Measurements from ENCODE around the gene ACACA. TPM values are rescaled to one million over a fixed set of nuclear protein-coding genes. Genes with fewer than 3 reads are reported as not detected.

ACACA gene
- total RNA-seq, 1 donor from 2014 or later: 85.3 TPM

- DNase-seq (ENCODE audit: low spot score) (no peak), ATAC-seq (no peak)
- intact Hi-C loops (cut with DNase I): no loop called here
Measured at GRCh38 chr17:37305406-37305905, 101.2 kb downstream of the ACACA start.

- no peak for DNase-seq (ENCODE audit: low spot score)
- intact Hi-C loops (cut with DNase I): no loop called here
- ATAC-seq: peak; percentile 82
Measured at GRCh38 chr17:37301288-37301687, 105.3 kb downstream of the ACACA start.

DNA sequence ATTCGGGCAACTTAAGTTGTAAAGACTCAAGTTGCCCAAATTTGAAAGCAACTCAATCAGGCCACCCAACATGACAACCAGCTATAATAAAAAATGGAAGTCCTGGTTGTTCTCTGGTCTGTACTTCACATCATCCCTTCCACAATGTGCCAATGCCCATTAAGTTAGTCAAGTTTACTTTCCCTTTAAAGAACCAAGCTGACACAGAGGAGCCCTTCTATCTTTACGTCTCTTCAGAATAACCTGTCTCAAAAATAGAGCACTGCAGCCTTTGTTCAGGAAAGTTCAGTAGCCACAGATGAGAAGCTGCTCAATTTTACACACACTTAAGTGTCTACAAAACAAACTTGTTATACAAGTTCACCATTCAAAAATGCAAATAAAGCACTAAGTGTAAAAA is 106.0 kb downstream of the ACACA start:
- DNase-seq (ENCODE audit: low spot score) (no peak), ATAC-seq (peak; percentile 31)
- intact Hi-C loops (cut with DNase I): no loop called here

DNA sequence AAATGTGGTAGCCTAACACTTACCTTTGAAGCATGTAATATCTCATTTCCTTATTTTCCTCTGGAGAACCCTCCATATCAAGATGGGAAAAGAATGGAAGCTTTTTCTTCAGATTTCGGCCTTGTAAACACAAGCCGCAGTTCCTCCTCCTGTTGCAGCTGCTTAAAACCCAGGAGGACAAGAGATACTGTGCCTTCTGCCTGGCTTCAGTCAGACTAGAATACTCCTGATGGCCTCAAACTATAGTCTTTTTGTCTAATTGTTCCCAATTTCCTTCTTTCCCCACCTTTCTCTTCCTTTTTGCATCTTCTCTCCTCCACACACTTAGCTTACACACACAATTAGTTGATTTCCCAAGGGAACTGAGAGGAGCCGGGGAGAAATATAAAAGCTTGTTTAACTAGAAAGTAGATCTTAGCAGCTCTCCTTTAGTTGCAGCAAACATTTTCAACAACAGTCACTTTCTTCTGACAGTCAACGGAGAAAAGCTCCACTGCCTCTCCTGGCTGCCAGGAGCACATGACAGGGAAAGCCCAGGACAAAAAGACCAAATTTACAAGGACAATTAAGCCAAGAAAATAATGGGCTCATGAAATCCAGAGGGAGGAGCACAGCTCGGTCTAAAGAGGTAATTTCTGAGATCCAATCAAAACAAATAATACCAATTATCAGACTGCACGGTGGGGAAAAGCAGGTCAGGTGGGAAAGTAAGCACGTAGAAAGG is 107.2 kb downstream of the ACACA start:
- no peak for DNase-seq (ENCODE audit: low spot score)
- intact Hi-C loops (cut with DNase I): no loop called here
- peak; percentile 67 for ATAC-seq

DNA sequence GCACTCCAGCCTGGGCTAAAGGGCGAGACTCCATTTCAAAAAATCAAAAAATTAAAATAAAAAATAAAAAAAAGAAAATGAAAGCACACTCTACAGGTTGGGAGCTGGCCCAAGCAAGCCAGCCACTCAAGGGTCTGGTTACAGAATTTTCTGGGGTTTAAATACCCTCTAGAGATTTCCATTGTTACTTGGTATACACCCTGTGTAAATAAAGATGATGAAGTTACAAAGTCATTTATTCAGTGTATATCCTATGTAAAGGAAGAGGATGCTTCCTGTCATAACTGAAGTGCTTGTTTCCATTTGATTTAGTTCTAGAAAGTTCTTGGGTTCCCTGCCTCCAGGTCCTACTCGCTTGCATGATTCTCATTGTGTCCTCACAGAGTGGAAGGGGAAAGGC is 110.7 kb downstream of the ACACA start:
- ATAC-seq (no peak), DNase-seq (ENCODE audit: low spot score) (no peak)
- intact Hi-C loops (cut with DNase I): no loop called here

- no peak for DNase-seq (ENCODE audit: low spot score)
- intact Hi-C loops (cut with DNase I): no loop called here
- ATAC-seq: no peak
Measured at GRCh38 chr17:37294888-37295287, 111.7 kb downstream of the ACACA start.

- intact Hi-C loops (cut with DNase I): no loop called here
- DNase-seq (ENCODE audit: low spot score) (no peak), ATAC-seq (no peak)
Measured at GRCh38 chr17:37293770-37294169, 112.9 kb downstream of the ACACA start.

DNA sequence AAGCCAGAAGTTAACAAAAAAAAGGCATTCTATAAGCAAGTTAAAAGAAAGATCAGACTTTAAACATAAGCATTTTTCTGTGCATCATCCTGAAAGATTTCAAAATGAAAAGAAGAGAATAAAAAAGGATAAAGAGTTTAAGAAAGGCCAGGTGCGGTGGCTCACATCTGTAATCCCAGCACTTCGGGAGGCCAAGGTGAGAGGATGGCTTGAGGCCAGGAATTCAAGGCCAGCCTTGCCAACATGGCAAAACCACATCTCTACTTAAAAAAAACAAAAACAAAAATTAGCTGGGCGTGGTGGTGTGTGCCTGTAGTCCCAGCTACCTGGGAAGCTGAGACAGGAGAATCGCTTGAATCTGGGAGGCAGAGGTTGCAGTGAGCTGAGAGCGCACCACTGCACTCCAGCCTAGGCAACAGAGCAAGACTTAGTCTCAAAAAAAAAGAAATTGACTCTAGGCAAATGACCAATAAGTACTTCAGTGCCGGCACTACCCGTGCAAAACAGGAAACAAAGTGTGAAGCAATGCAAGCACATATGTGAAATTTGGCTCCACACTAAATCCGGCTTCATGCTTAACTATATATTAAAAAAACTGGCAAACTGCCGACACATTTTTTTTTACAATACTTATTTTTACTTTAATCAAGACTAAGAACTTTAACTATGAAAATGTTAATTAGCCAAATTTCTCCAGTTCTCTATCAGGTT is 114.1 kb downstream of the ACACA start:
- ATAC-seq (no peak), DNase-seq (ENCODE audit: low spot score) (no peak)
- intact Hi-C loops (cut with DNase I): no loop called here

GRCh38 chr17:37291351-37291750 is 115.3 kb downstream of the ACACA start:
- ATAC-seq (no peak), DNase-seq (ENCODE audit: low spot score) (no peak)
- intact Hi-C loops (cut with DNase I): no loop called here

- ATAC-seq (no peak), DNase-seq (ENCODE audit: low spot score) (no peak)
- intact Hi-C loops (cut with DNase I): no loop called here
Measured at GRCh38 chr17:37286430-37286829, 120.2 kb downstream of the ACACA start.

DNA sequence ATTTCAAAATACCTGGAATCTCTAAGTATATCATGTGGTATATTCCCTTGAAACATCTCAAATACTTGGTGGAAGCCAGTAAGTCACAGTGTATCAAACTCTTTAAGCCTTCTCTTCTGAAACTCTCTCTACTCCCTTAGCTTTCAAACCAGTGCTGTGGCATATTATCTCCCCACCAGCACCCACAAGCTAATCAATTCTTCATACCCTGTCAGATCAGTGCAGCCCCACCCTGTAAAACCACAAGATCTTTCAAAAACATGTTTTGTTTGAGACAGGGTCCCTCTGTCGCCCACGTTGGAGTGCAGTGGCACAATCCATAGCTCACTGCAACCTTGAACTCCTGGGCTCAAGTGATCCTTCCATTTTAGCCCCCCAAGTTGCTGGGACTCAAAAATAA is 122.4 kb downstream of the ACACA start:
- ATAC-seq: no peak
- intact Hi-C loops (cut with DNase I): no loop called here
- no peak for DNase-seq (ENCODE audit: low spot score)

DNA sequence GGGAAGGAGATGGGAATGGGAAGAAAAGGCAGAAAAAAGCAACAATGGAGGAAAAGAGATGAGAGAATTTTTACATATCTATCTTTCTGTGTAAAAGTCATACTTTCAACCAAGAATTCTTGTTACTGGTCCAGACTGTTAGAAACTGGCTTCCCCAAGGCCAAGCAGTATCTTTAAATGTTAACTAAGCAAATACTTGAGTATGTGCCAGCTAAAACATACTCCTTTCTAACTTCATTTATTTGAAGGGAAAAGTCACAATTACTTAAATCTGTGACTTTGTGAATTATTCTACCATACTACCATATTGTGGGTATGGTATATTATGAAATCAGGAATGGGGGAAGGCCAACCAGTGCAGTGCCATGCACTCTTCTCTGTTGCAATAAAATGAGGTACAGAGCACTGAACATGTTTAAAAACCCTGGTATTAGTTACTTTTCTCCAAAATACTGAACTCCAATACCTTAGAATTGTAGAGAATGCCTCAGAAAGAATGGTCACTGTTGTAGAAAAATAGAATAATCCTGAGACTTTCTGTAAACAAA is 123.1 kb downstream of the ACACA start:
- no peak for DNase-seq (ENCODE audit: low spot score)
- ATAC-seq: no peak
- intact Hi-C loops (cut with DNase I): no loop called here

DNA sequence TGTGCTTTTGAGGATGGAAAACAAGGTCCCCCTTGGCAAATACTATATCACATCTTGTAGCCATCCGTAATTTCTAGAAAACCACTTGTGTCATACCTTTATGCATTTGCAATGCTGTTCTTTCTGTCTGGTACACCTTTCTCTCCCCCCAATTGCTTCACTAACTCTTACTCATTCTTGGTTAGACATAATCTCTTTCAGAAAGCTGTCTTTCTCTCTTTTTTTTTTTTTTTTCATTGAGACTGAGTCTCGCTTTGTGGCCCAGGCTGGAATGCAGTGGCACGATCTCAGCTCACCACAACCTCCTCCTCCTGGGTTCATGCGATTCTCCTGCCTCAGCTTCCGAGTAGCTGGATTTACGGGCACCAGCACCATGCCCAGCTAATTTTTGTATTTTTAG is 125.8 kb downstream of the ACACA start:
- DNase-seq (ENCODE audit: low spot score) (no peak), ATAC-seq (no peak)
- intact Hi-C loops (cut with DNase I): no loop called here

DNA sequence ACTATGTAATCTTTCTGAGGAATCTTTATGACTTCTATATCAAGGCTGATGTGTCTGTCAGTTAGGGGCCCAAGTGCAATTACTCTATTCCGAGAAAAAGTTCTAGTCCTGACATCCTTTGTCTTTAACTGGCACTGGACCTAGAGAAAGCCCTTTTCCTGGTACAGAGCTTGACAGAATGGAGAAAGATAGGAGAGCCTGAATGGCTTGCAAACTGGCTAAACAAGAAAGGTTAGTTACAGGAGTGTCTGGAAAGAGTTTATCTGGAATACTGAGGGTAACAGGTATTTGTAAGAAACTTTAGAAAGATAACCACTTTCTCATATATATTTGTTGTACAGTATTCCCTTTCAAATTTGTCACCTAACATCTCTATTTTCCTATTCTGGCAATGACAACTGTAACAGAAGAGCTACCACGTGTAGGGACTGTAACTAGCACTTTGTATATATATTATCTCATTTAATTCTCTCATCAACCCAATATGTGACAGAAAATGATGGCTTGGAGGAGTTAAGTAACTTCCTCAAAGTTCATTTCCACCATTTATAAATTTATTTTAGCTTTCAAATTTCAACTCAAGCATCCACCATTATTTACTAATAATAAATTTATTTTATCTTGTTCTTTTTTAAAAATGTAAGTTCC is 128.3 kb downstream of the ACACA start:
- ATAC-seq (no peak), DNase-seq (ENCODE audit: low spot score) (no peak)

DNA sequence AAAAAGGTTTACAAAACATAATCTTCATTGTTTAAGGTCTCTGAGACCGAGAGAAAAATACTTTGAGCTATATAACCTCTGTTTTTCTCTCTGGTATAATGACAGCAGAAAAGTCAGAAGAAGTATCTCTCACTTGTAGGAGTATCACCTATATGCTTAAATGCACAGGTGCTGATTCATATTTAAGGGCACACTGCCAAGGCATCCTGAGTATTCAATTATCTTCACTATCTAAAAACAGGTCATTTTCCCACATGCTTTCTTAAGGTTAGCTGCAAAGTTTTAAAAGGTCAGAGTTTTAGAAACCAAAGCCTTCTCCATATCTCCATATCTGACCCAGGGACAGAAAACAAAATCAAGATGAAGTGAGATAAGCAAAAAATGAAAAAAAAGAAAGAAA is 130.2 kb downstream of the ACACA start:
- ATAC-seq (no peak), DNase-seq (ENCODE audit: low spot score) (no peak)
- intact Hi-C loops (cut with DNase I): no loop called here

More for the DNA sequence above, 128.3 kb downstream of the ACACA start:
- intact Hi-C loops (cut with DNase I): no loop called here

DNA sequence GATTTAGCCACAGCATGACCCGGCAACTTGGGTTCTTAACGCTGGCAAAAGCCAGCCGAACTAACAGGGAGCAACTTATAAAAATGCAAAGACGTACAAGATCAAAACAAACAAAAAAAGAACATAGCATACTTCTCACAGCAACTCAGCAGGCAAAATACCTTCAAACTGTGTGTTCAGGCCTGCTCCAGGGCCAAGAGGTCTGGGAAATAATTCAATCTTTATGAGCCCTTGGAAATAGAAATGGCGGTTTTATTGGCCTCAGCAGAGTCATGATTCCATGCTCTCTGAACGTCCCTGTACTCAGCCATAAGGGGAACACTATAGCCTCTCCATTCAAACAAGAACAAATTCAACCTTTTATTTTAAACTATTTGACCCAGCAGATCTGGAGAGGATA is 132.2 kb downstream of the ACACA start:
- intact Hi-C loops (cut with DNase I): no loop called here
- ATAC-seq: no peak
- DNase-seq (ENCODE audit: low spot score): no peak

DNA sequence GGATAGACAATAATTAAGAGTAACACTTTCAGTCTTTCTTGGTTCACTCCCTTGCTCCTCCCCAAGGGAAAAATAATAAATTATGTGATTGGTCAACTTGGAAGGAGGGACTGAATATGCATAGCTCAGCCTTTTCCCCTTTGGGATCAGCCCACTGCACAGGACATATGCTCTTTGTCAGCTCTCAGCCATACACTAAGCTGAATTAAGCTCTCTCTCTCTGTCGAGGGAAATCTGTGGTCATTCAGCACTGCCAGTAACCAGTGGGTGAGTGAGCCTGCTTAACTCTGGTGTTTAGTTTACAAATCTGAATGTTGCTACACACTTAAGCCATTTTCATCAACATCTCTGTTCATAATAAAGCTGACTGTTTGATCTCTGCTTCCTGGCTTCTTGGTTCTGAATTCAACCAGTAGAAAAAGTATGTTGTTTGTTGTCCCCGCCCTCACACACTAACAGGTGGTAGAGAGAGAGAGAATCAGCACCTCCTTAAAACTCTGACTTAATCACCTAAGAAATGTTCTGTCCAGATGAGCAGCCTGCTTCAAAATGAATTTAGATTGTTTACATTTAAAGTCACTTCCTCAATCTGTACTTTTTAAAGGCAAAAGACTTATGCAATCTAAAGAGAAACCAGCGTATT is 133.1 kb downstream of the ACACA start:
- ATAC-seq: peak; percentile 45

DNA sequence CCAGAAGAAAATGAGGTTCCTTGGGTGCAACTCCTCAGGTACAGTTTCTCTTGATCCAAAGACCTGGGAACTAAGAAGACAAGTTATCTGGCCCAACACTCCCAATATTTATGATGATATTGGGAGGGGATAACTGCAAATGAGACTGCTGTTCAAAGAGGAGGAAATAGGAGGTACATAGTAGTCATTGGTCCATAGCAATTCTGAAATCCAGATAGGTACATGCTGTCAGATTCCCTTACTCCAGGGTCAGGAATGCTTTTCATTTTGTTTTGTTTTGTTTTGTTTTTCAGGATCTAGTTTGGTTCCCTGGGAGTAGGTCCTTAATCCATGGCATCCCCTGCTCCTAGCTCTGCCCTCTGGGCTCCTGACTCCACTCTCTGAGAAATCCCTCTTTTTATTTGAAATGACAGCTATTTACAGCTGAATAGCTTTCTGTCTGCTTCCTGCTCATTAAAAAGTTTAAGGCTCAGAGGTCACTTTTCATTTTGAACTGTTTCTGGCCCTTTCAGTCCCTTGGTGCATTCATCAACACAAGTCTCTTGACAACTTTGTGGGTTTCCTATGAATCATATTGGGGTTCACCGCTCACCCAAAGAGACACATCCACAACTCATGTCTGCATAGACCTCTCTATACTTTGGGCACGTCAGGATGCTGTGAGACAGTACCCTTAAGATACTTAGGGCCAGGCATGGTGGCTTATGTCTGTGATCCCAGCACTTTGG is 141.0 kb downstream of the ACACA start:
- DNase-seq (ENCODE audit: low spot score) (no peak), ATAC-seq (no peak)
- intact Hi-C loops (cut with DNase I): no loop called here

More for the DNA sequence above, 133.1 kb downstream of the ACACA start:
- intact Hi-C loops (cut with DNase I): no loop called here
- DNase-seq (ENCODE audit: low spot score): no peak

GRCh38 chr17:37261286-37261685 is 145.3 kb downstream of the ACACA start:
- ATAC-seq: no peak
- DNase-seq (ENCODE audit: low spot score): no peak
- intact Hi-C loops (cut with DNase I): no loop called here
